HG03460 (cell line): ENCODE data around the gene NEGR1.

Experiments used
- ATAC-seq: cut with Tn5 transposase; IDR thresholded peaks from one replicate; pipeline ENCODE4 v1.9.1; 2021; ENCODE audit not compliant: unreplicated experiment

Gene NEGR1

GRCh38 chr1:71647513-71648300 is 634.6 kb downstream of the NEGR1 start:
- ATAC-seq = no peak

GRCh38 chr1:71645015-71645414 is 637.3 kb downstream of the NEGR1 start:
- ATAC-seq = no peak

GRCh38 chr1:71641903-71642302 is 640.4 kb downstream of the NEGR1 start:
- ATAC-seq = no peak

GRCh38 chr1:71640998-71641397 is 641.3 kb downstream of the NEGR1 start:
- no peak for ATAC-seq

GRCh38 chr1:71640116-71640515 is 642.2 kb downstream of the NEGR1 start:
- no peak for ATAC-seq

- ATAC-seq = no peak
Observed at GRCh38 chr1:71638081-71638766, 644.1 kb downstream of the NEGR1 start.

GRCh38 chr1:71635568-71635967 is 646.8 kb downstream of the NEGR1 start:
- no peak for ATAC-seq

- ATAC-seq = no peak
Observed at GRCh38 chr1:71634159-71634558, 648.2 kb downstream of the NEGR1 start.

GRCh38 chr1:71630073-71630472 is 652.3 kb downstream of the NEGR1 start:
- ATAC-seq = no peak

- no peak for ATAC-seq
Observed at GRCh38 chr1:71625004-71625403, 657.3 kb downstream of the NEGR1 start.

- no peak for ATAC-seq
Observed at GRCh38 chr1:71623888-71624287, 658.5 kb downstream of the NEGR1 start.

GRCh38 chr1:71621785-71622184 is 660.6 kb downstream of the NEGR1 start:
- ATAC-seq = no peak

- no peak for ATAC-seq
Observed at GRCh38 chr1:71618766-71619530, 663.4 kb downstream of the NEGR1 start.

GRCh38 chr1:71618191-71618590 is 664.1 kb downstream of the NEGR1 start:
- ATAC-seq = no peak

GRCh38 chr1:71610476-71610875 is 671.9 kb downstream of the NEGR1 start:
- no peak for ATAC-seq

- no peak for ATAC-seq
Observed at GRCh38 chr1:71603044-71603776, 679.1 kb downstream of the NEGR1 start.

GRCh38 chr1:71600023-71600422 is 682.3 kb downstream of the NEGR1 start:
- no peak for ATAC-seq

GRCh38 chr1:71599306-71599705 is 683.0 kb downstream of the NEGR1 start:
- ATAC-seq = no peak

GRCh38 chr1:71593523-71593922 is 688.8 kb downstream of the NEGR1 start:
- ATAC-seq = no peak

GRCh38 chr1:71592646-71593274 is 689.6 kb downstream of the NEGR1 start:
- ATAC-seq = no peak

GRCh38 chr1:71589005-71589404 is 693.3 kb downstream of the NEGR1 start:
- ATAC-seq = no peak
